M059J (cell line): ENCODE data around the gene FCRLB. TPM values are rescaled to one million over a fixed set of nuclear protein-coding genes. Genes with fewer than 3 reads are reported as not detected.
"Not testable (repeated sequence)": the region's sequence is repeated elsewhere in the genome, so short reads cannot be mapped to it uniquely, and the experiment has no call there.

ENCODE experiments used
- DNase-seq: peaks from one replicate; pipeline ENCODE4 v3.0.0-alpha.2; 2012; ENCODE audit warnings: low read depth
- total RNA-seq: library from RNA; depleted of rRNA; stranded (reverse); fragments of >200 nt; shearing (Covaris generic); gene quantifications from 2 replicates; pipeline ENCODE4 v1.2.3, GENCODE V29; 2014

FCRLB gene
- total RNA-seq, 1 experiment from 2014 or later, result 2.7 TPM

- no peak for DNase-seq
Measured at GRCh38 chr1:161720422-161720821, 922 bp upstream of the FCRLB start.

DNA sequence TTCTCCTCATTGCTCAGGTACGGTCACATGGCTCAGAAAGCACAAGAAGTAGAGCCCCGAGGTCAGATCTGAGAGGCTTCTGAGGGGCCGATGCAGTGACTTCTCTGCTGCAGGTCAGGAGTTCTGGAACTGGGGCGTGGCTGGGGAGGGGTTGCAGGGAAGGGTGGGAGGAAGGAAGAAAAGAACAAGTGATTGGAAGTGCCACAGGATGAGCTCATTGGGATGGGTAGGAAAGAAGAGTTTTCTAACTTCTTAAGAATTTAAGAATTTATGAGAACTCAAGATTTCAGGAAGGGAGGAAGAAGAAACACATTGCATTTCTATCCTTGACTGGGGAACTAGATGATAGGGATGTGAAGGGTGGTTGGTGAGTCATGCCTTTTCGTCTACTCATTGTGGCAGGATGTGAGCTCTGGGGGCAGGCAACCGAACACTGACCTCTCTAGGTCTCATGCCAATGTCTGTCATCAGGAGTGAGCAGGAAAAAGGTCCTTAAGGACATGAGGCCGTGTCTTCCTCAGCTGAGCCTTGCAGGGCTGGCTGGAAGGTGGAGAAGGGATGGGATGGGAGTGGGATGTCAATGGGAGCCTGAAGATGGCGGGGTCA is 497 bp downstream of the FCRLB start:
- DNase-seq, result peak; percentile 95

DNA sequence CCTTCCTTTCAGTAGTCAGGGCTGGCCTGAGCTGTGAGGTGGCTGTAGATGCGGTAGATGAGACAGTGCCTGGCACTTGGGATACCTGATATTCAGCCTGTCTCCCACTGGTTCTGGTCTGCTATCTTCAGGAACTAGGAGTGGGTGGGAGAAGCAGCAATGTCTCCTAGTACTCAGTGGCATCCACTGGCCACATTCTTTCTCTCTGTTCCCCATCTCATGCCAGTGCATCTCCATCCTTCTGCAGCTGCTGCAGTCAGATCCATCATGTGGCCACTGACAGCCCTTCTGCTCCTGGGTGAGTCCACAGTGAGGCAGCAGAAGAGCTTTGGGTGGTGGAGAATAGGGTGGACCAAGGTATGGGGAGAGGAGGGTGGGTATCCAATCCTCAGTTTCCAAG is 1.1 kb downstream of the FCRLB start:
- no peak for DNase-seq

DNA sequence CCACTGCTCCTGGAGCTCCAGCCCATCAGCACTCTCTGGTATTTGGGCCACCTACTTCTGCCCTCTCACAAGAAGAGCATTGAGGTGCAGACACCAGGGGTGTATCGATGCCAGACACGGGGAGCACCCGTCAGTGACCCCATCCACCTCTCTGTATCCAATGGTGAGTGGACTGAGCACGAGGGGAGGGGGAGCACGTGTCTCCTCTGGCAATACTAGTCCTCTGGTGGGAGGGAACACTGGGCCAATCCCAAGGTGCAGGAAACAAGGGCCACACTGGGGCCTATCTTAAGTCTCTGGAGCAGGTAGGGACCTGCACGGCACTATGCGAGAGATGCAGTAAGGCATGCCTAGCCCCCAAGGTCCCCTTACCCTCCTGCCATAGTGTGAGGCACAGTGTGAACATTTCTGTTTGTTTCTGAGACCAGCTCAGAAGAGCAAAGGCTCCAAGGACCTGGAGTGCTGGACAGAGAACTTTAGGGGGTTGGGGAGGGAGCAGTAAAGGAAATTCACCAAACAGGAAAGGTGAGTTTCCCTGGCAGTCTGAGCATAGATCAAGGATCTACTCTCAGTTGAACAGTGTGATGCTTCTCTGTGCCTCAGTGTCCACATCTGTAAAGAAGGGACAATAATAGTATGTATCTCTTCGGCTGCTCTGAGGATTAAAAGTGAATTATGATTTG is 2.3 kb downstream of the FCRLB start:
- DNase-seq, result no peak

DNA sequence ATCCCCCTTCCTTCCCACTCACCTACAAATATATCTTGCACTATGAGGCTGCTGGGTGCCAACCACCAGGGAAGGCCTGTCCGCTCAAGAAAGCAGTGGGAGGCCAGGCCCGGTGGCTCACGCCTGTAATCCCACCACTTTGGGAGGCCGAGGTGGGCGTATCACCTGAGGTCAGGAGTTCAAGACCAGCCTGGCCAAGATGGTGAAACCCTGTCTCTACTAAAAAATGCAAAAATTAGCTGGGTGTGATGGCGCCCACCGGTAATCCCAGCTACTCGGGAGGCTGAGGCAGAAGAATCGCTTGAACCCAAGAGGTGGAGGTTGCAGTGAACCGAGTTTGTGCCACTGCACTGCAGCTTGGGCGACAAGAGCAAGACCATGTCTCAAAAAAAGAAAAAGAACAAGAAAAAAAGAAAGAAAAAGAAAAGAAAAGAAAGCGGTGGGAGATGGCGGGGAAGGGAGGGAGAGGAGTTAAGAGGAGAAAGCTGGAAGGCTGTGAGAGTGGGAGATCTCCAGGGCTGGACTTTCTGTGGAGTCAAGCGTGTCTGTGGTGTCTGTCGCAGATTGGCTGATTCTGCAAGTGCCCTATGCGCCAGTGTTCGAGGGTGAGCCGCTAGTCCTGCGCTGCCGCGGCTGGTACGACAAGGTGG is 4.0 kb downstream of the FCRLB start:
- DNase-seq, result not testable (repeated sequence)

- peak; percentile 57 for DNase-seq
Measured at GRCh38 chr1:161725908-161726472, 4.6 kb downstream of the FCRLB start.

- peak; percentile 86 for DNase-seq
Measured at GRCh38 chr1:161726473-161727255, 5.3 kb downstream of the FCRLB start.

DNA sequence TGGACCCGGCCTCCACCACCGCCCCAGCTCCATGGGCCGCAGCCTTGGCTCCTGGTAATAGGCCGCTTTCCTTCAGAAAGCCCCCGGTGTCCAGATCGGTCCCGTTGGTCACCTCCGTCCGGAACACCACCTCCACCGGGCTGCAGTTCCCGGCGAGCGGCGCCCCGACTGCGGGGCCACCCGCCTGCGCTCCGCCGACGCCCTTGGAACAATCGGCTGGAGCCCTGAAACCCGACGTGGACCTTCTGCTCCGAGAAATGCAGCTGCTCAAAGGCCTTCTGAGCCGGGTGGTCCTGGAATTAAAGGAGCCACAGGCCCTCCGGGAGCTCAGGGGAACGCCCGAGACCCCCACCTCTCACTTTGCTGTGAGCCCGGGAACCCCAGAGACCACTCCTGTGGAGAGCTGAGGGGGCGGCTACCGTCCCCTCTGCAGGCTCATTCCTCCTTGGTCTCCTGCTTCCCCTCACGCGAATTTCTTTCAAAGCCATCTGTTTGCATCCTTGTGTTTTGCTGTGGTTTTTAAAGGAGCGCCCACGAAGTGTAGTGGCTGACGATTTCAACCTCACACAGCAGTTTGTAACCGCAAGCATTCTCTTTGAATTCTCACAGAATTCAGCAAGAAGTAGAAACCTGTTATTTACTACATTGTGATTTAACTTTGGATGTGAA is 6.0 kb downstream of the FCRLB start:
- peak; percentile 82 for DNase-seq

DNA sequence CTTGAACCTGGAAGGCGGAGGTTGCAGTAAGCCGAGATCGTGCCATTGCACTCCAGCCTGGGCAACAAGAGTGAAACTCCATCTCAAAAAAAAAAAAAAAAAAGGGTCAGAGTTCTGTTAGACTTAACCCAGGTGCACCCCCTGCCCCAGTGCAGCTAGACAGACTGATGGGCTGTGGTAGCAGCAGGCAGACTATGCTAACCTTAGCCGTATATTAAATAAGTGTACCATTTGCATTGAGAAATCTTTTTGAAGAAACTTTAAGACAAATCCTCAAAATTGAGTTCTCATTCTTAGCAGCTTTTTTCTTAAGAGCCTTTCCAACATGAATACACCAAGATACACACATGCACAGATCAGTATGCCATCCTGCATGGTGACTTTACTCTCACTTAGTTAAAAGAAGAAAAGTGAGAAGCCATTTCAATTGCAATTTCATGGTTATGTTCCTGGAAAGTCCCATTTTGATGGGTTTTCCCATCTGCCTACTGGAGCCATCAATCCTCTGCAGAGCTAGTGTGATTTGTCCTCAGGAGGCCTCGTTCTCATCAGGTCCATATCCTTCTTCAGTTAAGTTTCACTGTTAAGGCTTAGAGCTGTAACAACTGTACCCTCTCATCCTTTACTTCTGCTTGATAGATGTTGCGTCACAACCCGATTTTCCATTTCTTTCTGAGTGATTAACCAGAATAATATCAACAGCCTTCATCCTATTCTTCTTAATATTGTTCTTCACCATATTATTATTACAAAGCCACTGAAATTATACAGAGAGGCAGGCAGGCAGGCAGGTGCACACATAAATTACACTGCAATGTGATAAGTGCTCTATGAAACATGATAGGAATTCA is 7.3 kb downstream of the FCRLB start:
- no peak for DNase-seq

DNA sequence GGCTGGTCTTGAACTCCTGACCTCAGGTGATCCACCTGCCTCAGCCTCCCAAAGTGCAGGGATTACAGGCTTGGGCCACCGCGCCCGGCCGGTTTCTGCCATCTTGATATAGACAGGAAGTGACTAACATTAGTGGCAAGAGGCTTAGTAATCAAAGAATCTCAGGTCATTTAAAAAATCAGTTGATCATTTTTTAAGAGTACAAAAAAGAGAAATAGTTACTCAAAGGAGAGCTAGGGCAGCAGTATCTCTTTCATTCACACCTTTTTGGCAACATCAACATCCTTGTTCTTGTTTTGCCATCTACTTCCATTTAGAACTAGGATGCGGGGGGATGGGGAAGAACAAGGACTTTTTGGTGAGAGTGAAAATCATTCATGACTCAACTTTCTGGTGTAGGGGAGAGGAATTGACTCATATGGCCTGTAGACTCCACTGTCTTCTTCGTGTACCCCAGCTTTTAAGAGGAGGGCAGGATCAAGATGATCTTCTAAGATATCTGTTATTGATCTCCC is 8.8 kb downstream of the FCRLB start:
- DNase-seq, result peak; percentile 89

DNA sequence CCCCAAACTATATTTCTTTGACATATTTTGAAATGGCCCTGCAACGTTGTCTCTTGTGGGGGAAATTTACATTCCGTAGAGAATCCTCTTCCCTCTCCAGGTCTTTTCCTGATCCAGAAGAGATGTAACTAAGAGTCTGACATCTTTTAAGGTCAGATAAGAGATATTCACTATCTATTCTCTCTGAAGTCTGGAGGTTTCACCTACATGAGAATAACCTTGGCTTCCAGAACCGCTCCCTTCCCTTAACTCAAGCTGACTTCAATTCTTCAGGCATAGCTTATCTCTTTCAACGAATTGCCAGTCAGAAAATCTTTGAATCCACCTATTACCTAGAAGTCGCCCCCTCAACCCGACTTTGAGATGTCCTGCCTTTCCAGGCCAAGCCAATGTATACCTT is 9.9 kb downstream of the FCRLB start:
- DNase-seq, result no peak

GRCh38 chr1:161731981-161732718 is 10.8 kb downstream of the FCRLB start:
- DNase-seq, result no peak

DNA sequence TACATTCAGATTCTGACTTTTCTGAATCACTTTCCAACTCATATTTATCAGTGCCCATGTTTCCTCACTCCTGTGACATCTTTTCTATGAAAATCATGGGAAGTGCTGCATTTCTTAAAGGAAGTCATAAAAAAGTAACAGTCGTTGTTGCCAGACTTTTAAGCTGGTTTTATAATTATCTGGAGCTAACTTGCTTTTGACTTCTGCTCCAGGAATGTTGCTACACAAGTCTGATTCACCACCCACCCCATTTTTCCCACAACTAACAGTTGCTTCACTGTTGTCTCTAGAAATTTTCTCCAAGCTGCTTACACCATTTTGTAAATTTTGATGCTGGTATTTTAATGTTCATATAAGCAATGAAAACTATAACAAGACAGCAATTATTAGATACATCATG is 12.2 kb downstream of the FCRLB start:
- DNase-seq, result peak; percentile 87

DNA sequence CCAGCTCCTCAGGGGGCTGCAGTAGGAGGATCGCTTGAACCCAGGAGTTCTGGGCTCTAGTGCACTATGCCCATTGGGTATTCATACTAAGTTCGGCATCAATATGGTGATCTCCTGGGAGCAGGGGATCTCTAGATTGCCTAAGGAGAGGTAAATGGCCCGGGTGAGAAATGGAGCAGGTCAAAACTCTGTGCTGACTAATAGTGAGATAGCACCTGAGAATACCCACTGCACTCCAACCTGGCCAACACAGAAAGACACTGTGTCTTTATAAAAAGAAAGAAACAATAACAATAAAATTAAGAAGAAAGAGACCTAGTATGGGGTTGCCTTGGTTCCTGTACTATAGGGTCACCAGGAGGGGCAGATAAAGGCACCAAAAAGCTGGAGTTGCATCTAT is 14.5 kb downstream of the FCRLB start:
- DNase-seq, result no peak

DNA sequence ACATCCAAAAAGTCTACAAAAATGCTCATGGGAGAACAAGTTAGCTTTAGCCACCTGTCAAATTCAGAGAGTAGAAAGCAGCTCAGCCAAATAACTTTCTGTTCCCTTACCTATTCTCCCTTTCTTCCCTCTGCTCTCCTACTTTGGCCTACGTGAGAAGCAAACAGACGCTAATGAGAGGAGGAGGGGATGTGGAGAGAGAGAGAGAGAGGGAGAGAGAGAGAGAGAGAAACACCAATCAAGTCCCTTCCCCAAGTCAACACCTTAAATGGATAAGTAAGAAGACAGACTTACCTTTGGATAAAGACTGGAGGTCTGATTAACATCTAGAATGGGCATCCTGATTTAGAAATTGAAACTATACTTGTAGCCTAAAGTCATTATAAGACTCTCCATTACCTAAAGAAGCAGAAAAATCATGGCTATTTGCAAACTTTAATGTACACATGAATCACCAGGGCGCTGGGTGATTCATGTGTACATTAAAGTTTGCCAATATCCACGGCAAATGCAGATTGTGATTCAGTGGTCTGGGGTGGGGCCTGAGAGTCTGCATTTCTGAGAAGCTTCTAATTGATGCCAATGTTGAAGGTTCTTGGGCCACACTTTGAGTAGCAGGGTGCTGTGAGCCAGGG is 15.1 kb downstream of the FCRLB start:
- DNase-seq, result no peak

DNA sequence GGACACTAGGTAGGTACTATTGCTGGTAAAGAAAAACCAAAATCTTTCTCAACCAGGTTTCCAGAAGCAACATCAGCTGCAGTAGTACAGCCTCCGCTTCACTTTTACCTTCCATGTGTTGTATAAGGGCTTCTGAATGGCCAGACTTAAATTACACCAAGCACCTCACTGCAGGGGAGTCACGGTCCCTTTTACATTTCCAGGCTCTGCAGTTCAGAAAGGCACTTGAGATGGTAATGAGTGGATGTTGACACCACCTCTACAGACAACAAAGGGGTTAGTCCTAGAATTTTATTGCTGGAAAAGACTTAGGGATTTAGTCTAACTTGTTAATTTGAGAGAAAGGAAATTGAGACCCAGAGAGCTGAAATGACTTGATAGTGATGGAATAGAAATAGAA is 16.3 kb downstream of the FCRLB start:
- no peak for DNase-seq

DNA sequence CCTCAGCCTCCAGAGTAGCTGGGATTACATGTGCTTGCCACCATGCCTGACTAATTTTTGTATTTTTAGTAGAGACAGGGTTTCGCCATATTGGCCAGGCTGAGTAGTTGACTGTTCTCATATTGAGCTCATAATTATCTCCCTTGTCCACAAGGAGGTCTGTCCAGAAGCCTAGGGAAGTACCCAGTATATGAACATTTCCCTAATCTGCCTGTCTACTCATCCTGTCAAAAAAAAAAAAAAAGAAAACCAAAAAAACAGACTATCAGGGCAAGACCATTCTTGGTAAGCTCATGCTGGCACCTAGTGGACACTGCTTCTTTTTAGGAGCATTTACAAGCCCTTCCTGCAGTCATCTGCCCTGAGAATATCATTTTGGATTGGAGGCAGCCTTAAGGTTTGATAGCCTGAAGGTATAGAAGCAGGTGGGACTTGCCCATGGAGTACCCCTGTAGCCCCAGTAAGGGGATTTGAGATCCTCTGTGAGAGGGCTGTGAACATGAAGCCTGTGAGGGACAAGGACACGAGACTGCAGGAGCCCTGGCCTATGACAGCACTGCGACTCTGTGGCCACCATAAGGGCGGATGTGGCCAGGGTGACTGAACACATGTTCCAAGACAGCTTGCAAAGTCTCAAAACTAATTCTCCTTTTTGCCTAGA is 17.4 kb downstream of the FCRLB start:
- DNase-seq, result peak; percentile 80

DNA sequence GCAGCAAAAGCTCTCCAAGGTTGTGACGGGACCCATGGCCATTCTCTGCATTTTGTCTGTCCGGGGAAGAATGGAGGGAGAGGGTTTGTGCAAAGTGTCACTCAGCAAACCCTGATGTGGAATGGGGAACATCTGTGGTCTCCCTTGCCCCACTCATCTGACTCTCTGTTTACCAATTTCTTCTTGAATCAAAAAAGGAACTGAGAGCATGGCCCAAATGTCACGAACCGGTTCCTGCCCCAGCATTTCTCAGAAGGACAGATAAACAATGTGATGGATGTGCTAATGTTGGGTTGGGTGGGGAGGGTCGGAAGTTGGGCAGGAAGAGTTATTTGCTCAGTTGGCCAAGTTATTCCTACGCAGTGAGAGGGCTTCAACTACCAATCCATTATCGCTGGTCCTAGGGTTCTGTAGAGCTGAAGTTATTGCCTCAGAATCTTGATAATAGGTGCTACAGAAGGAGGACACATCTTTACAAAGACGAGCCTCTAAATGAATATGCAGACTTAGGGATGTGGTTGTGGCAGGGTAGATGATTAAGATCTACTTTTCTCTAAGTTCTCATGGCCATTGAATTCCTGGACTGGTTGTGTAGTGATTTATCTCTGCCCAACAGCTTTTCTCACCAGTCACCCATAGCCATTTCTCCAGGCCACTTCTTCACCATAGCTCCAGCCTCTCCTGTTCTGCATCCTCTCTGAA is 18.7 kb downstream of the FCRLB start:
- DNase-seq, result no peak
